NCI-H446 treated with DMSO at 0.1 percent for 48 hours (cell line): ENCODE measurements around the gene ENTPD6.
"Not testable (repeated sequence)": the region's sequence is repeated elsewhere in the genome, so short reads cannot be mapped to it uniquely, and the experiment has no call there.

ENCODE experiments used
- DNase-seq: peaks from one replicate; lab custom pipeline; 2025; lab: John Stamatoyannopoulos, UW

Gene ENTPD6

DNA sequence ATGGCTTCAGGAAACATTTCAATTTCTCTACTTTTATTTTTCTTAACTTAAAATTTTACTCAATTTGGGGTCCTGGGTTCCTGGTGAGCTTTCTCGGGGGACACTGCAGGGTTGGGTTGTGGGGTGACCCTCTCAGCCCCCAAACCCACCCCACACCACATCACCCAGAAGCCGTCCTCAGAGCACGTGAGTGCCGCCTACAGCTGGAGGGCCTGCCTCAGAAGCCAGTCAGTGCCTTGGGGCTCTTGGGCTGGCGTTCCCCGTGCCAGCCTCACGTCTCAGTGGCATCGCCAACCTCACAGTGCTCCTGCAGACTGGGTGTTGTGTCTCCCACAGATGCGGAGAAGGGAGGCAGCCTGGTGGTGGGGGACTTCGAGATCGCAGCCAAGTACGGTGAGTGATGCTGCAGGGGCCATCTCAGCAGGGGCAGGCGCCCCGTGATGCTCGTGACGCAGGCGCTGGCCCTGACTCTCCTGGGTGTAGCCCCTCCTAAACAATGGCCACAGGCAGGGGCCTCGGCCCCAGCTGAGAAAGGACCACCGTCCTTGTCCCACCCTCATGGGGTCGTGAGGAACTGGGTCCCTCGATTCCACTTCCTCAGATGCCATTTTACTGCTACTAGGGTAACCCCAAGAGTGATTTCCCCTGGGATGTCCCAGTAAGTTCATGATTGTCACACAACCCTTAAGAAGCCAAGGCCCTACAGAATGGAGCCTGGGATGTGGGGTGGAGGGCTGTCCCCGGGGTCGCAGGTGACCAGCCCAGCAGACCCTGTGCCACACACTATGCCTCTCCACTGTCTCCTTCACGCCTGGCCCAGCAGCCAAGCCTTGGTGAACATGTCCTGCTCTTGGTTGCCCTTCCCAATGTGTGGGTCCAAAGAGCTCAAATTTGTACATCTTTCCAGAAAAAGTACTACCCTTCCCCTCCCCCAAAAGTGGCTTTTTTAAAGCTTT is 28.5 kb downstream of the ENTPD6 start:
- DNase-seq, result no peak

DNA sequence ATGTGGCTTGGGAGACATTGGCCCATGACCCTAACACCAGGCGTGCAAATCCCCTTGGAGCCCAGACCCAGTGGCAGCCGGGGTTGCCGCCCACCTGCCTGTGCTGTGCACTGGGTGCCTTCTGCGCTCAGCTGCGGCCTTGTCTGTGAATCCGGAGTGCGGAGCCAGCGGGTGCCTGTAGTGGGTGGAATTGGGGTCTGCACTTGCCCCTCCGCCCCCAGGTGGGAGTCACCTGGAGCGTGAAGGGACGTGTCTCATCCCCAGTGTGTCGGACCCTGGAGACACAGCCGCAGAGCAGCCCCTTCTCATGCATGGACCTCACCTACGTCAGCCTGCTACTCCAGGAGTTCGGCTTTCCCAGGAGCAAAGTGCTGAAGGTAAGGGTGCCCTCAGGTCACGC is 29.4 kb downstream of the ENTPD6 start:
- DNase-seq, result no peak

DNA sequence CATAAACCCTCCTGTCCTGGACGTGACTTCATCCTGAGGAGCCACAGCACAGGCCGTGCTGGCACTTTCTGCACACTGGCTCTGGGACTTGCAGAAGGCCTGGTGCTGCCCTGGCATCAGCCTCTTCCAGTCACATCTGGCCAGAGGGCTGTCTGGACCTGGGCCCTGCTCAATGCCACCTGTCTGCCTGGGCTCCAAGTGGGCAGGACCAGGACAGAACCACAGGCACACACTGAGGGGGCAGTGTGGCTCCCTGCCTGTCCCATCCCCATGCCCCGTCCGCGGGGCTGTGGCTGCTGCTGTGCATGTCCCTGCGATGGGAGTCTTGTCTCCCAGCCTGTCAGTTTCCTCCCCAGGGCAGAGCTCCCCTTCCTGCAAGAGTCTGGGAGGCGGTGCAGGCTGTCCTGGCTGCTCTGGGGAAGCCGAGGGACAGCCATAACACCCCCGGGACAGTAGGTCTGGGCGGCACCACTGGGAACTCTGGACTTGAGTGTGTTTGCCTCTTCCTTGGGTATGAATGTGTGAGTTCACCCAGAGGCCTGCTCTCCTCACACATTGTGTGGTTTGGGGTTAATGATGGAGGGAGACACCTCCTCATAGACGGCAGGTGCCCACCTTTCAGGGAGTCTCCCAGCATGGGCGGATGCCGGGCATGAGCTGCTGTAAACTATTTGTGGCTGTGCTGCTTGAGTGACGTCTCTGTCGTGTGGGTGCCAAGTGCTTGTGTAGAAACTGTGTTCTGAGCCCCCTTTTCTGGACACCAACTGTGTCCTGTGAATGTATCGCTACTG is 30.3 kb downstream of the ENTPD6 start:
- DNase-seq, result no peak

DNA sequence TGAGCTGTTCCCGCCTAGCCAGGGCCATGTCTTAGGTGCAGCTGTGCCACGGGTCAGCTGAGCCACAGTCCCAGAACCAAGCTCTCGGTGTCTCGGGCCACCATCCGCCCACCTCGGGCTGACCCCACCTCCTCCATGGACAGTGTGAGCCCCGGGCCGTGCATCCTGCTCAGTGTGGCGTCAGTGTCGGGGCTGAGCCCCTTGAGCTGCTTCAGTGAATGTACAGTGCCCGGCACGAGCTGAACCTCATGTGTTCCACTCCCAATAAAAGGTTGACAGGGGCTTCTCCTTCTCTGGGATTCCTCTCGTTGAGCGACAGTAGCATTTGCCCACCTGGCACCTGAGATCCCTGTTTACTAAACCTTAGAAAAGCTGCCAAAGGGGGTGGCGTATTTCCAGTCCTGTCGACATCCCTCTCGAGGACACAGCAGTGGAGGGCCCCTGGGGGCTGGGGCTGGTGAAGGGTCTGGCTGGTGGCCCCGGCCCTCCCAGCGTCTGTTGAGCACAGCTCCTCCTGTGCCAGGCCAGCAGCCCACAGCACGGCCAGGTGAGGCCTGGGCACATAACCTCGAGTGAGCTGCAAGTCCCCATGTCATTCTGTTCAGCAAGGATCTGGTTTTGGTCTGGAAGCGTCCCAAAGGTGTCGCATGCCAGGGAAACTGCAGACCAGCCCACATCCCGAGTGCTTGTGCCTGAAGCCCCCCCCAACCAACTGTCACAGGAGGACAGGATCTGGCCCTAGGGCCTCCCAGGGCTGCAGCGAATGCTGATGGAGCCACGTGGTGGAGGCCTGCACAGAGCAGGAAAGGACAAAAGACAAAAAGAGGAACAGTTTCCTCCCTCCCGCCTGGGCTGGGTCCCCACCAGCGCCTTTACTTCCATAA is 31.2 kb downstream of the ENTPD6 start:
- no peak for DNase-seq

DNA sequence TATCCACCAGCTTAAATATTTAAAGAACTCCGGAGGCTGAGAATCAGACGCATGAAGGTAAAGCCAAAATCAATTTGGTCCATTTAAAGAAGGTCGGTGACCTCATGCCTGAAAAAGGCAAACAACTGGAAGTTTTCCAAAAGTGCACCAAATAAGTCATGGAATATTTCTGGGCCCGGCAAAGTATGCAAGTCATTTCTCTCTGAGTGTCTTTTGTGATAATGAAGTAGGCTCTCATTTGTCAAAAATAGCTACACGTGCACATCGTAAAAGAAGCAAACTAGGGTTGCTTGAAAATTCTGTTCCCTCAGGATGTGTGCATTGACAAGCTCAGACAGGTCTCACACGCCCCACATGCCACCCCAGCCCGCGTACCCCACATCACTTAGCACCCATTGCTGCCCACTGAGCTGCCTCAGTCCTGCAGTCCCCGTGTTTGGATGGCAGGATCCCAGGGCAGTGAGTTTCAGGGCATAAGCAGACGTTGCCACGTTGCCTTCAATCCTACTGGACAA is 31.9 kb downstream of the ENTPD6 start:
- peak; percentile 9 for DNase-seq

DNA sequence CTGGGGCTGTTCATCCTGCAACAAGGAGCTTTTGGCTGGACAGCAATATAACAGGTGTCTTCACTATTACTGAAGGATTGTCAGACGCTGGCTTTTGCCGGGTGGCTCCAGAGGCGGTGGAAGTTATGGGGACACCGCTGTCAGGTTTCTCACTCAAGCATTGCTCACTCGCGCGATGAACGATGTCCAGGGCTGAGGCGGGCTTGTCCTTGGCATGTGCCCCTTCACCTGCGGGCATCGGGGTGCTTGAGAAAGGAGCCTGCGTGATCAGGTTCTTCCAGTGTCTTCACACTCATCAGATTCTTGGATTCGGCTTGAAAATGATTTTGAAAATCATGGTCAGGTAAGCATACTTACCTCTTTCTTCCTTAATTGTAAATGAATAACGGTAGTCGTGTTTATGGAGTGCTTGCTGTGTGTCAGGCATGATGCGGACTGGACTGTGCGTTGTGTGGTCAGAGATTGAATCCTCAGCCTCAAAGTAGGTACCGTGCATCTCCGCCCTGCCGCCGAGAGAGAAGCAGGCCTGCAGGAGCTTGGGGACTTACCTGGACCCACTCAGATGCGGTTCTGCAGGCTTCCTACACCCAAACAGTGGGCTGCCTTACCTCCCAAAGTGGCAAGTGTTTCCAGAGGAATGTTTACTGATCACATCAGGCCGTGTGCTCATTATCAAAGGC is 34.1 kb downstream of the ENTPD6 start:
- no peak for DNase-seq

DNA sequence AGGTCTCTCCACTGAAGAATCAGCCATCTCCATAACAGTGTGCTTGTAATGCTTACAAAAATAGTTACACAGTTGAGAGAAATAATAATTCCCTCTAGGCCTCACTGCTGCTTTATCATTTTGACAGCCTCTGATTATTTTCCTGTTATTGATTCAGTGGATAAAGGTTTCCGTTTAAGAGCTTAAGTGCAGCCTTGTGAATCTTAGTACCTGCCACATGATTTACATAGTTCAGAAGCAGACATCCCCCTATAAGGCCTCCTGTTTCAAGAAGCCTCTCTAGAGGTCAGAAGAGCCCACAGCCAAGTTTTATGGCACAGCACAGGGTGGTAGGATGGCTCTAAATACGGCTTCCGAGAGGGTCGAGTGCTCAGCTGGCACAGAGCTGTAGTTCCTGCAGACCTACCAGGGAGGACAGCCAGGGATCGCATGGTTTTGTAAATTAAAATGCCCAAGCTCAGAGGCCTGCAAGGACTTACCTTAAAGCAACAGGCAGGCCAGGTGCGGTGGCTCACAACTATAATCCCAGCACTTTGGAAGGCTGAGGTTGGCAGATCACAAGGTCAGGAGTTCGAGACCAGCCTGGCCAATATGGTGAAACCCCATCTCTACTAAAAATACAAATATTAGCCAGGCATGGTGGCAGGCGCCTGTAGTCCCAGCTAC is 34.8 kb downstream of the ENTPD6 start:
- no peak for DNase-seq

DNA sequence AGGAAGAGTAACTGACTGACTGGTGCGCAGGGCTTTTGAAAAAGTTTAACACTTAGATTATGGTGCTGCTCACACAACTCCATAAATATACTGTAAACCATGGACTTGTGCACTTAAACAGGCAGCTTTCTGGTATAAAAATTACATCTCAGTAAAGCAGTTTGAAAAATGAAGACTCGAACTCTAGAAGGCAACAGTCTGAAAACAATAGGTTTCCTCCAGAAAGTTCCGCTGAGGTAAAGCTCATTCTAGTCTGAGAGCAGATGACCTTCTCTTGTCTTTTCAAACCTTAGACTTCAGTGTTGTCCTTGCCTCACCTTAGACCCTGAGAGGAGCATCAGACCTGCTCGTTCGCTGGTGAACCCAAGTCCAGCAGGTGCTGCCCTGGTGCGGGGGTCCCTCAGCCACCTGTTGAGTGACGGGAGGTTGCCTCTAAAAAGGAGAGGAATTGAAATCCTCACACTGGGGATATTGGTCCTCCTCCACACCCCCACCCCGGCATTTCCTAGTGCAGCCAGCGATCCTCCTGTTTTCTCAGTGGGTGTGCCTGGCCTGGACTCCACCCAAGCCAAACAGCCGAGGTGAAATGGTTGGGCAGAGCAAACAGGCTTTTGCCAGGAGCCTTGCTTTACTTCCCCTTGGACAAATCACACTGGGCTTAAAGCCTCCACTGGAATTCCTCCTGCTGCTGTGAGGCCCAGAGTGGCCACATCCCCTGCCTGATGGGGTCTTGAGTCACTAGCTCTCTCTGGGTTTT is 37.7 kb downstream of the ENTPD6 start:
- DNase-seq, result no peak

DNA sequence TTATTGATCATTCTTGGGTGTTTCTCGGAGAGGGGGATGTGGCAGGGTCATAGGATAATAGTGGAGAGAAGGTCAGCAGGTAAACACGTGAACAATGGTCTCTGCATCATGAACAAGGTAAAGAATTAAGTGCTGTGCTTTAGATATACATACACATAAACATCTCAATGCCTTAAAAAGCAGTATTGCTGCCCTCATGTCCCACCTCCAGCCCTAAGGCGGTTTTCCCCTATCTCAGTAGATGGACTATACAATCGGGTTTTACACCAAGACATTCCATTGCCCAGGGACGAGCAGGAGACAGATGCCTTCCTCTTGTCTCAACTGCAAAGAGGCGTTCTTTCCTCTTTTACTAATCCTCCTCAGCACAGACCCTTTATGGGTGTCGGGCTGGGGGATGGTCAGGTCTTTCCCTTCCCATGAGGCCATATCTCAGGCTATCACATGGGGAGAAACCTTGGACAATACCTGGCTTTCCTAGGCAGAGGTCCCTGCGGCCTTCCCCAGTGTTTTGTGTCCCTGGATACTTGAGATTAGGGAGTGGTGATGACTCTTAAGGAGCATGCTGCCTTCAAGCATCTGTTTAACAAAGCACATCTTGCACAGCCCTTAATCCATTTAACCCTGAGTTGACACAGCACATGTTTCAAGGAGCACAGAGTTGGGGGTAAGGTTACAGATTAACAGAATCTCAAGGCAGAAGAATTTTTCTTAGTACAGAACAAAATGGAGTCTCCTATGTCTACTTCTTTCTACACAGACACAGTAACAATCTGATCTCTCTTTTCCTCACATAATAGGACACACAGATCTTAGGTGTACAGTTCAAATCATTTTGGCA is 38.7 kb downstream of the ENTPD6 start:
- DNase-seq, result not testable (repeated sequence)

DNA sequence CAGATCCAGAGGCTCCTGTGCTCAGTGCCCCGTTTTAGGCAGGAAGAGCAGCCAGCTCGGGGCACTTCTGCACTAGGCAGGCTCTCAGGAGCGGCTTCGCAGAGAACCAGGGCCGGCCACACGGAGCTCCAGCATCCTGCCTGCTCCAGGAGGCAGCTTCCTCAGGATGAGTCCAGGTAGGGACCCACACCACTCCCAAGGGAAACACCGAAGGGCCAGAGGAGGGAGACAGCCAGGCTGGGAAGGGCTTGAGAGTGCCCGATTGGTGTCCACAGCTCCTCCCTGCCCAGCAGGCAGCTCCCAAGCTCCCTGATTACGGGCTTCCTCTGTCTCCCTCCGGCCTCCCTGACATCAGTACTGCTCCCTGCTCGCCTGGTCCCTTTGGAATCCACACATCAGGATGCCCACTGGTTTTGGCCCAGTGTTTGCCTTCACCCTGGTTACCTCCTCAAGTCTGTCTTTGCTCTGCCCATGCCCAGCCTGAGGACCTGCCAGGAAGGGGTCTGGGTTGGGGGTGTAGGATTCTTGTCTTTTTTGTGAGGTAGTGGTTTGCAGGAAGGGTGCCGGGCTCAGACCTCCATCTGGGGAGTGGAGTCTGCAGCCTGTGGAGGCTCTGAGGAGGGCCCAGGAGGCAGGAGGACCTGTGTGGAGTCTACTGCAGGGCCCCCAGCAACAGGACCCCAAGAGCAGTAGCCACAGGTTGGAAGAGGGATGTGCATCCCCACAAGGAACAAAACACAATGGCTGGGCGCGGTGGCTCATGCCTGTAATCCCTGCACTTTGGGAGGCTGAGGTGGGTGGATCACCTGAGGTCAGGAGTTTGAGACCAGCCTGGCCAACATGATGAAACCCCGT is 41.2 kb downstream of the ENTPD6 start:
- DNase-seq, result no peak

DNA sequence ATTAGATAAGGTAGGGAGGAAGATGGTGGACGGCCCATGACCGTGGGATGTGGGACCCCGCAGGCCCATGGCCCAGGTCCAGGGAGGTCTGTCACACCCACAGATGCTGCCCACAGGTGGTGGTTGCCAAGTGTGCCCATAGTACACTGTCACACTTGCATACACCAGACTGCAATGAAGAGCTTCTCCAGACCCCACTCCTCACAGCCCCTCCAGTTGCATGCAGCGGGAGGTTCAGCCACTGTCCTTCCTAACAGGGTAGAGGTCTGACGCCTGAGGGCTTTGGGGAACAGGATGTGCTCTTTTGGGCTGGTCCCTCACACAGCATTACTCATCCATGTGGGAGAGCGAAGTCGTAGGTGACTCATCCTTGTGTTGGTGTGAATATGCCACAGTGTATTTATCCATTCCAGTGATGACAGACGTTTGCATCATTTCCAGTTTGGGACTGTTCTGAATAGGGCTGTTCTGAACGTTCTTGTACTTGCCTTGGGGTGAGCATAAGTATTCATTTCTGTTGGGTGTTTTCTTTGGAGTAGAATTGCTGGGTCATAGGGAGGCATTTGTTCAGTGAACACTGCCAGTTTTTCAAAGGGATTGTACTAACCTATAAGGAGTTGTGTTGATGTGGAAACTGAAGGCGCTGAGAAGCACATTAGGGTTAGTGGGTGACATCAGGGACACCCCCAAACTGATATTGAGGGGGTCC is 42.3 kb downstream of the ENTPD6 start:
- peak; percentile 77 for DNase-seq

DNA sequence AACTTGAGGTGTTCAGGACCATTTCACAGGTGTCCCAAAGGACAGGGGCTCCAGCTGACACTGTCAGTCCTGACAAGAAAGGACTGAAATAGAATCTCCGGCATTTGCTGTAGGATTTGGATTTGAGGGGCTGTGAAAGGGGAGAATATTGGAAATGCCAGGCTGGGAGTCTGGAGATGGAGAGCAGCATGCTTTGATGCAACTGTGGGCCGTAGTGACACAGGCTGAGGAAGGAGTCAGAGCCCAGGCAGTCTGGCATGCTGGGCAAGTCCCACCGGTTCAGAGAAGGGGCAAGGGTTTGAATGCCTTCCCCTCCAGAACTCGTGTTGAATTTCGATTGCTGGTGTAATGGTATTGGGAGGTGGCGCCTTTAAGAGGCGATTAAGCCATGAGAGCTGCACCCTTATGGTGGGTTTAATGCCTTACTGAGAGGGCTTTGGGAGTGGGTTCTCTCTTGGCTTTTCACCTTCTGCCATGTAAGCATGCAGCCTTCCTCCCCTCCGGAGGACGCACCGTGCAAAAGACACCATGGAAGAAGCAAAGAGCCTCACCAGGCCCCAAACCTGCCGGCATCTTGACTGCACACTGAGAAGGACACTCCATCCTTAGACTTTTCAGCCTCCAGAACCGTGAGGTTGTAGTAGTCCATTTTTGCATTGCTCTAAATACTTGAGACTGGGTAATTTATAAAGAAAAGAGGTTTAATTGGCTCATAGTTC is 43.0 kb downstream of the ENTPD6 start:
- no peak for DNase-seq

DNA sequence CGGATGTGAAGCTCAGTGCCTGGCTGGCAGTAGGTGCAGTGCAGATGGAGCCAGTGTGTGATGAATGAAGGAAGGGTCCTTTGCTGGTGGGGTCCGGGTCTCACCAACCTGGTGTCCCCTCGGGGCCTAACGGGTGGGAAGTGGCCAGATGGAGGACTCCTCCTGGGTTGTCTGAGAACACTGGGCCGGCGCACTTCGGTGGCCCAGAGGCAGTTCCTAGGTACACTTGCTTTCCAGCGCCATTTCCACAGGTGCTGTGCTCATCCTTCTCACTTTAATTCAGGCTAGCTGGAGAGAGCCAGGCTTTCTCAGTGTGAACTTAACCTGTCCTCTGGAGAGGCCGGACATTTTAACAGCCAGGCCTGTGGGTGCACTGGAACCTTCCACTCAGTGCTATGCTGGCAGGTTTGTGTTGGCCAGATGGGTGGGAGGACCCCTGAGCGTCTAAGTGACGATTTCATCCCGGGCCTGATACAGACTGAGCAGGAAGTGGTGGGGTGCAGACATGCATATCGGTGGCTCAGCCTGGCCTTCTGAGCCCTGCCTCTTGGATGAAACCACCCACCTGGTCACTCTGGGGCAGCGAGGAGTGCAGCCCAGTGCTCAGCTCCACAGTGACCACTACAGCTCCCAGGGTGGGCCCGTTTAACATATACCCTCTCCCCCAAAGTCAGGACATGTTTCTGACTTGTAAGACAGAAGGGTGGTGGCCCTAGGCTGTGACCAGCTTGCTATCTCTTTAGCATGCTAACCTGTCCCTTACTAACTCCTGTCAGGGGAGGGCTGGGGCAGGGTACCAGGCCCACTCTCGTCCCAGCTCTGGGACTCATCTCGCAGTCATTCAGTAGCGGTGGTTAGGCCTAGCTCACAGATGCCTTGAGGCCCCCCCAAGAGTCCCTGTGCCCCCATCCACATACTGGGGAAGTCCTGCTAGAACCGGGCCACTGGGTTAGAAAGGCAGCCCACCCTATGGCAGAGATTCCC is 44.2 kb downstream of the ENTPD6 start:
- no peak for DNase-seq

DNA sequence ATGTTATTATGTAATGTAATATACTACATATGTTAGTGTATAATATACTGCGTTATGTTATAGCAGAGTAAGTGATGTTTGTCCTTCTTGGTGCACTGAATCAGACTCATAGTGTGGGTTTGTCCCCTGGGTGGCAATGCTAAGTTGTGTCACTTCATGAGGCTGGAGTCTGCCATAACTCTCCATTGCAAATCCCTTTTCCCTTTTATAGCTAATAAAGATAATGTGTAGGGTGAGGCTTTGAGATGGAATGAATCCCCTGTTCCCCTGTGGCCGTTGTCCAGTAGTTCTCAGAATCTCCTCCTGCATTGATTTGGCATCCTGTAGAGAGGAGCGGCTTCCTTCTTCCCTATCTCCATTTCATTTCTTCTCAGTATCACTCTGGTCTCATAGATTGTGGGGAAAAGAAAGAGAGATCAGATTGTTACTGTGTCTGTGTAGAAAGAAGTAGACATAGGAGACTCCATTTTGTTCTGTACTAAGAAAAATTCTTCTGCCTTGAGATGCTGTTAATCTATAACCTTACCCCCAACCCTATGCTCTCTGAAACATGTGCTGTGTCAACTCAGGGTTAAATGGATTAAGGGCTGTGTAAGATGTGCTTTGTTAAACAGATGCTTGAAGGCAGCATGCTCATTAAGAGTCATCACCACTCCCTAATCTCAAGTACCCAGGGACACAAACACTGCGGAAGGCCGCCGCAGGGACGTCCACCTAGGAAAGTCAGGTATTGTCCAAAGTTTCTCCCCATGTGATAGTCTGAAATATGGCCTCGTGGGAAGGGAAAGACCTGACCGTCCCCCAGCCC is 45.5 kb downstream of the ENTPD6 start:
- DNase-seq, result not testable (repeated sequence)

DNA sequence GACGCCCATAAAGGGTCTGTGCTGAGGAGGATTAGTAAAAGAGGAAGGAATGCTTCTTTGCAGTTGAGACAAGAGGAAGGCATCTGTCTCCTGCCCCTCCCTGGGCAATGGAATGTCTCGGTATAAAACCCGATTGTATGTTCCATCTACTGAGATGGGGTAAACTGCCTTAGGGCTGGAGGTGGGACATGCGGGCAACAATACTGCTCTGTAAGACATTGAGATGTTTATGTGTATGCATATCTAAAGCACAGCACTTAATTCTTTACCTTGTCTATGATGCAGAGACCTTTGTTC is 46.1 kb downstream of the ENTPD6 start:
- not testable (repeated sequence) for DNase-seq
